GM06990 (cell line): ENCODE results near the gene NR1H4.
"Not testable (repeated sequence)": the region's sequence is repeated elsewhere in the genome, so short reads cannot be mapped to it uniquely, and the experiment has no call there.

Experiments
- DNase-seq: peaks from one replicate; pipeline ENCODE4 v3.0.0-alpha.2; 2011; ENCODE audit not compliant: insufficient read length; ENCODE audit errors: extremely low read depth
- H3K27me3 ChIP-seq: replicated peaks from 2 replicates; pipeline ENCODE4 v1.6.0; 2011; ENCODE audit warnings: low read length; ENCODE audit not compliant: control insufficient read depth, insufficient read depth
- H3K36me3 ChIP-seq: 2 replicates; pipeline ENCODE4 v1.5.1; 2011; ENCODE audit warnings: low read length; ENCODE audit not compliant: control insufficient read depth, insufficient read depth
- H3K4me3 ChIP-seq: replicated peaks from 2 replicates; pipeline ENCODE4 v1.5.1; 2011; ENCODE audit warnings: low read depth, mild to moderate bottlenecking, control low read depth, low read length
- CTCF ChIP-seq: IDR thresholded peaks from 2 replicates; pipeline ENCODE4 v1.5.1; 2011; ENCODE audit warnings: low read length, control low read depth, mild to moderate bottlenecking, inconsistent platforms; ENCODE audit not compliant: insufficient read depth, poor library complexity, severe bottlenecking

The NR1H4 gene

GRCh38 chr12:100584256-100584655 is 110.6 kb downstream of the NR1H4 start:
- no peak for TF ChIP-seq CTCF
- no peak overlapping the region for H3K4me3 ChIP-seq
- no peak for DNase-seq
- no peaks in the 10 kb centered on the region for H3K36me3 ChIP-seq
- H3K27me3 ChIP-seq = no peaks in the 10 kb centered on the region

DNA sequence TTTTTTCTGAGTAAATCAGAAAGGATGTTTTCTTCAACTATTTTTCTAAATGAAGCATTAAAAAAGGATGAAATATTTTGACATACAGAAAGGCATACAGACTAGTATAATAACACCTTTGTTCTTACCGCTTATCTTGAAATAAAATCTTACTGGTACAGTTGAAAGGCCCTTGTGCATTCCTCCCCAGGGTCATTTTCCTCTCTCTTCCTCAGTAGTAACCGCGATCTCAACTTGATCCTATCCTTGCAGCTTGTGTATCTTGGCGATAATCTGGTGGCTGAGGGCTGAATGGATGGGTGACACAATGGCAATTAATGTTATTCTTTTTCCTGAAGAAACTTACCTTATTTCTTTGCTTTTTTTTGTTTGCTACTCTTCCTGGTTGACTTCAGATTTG is 118.3 kb downstream of the NR1H4 start:
- DNase-seq = no peak
- no peak overlapping the region for H3K4me3 ChIP-seq

GRCh38 chr12:100593490-100593889 is 119.8 kb downstream of the NR1H4 start:
- Histone ChIP-seq H3K27me3 (no peaks in the 10 kb centered on the region), H3K36me3 (no peaks in the 10 kb centered on the region), H3K4me3 (no peak overlapping the region)
- no peak for TF ChIP-seq CTCF
- no peak for DNase-seq

More for the DNA sequence above, 118.3 kb downstream of the NR1H4 start:
- Histone ChIP-seq H3K27me3 (no peaks in the 10 kb centered on the region), H3K36me3 (no peaks in the 10 kb centered on the region)
- no peak for TF ChIP-seq CTCF

DNA sequence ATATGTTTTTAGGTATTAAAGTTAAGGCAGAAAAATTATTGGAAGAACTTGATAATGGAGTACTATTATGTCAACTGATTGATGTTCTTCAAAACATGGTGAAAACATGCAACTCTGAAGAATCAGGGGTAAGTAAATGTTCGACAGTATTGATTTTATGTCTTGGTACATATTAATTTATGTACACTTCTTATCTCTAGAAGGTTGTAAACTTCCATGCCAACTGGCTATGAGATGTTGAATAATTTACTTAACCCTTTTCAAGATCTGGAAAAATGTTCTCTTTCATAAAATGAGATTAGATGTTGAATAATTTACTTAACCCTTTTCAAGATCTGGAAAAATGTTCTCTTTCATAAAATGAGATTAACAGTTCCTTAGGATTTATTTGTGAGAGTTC is 128.0 kb downstream of the NR1H4 start:
- no peak for DNase-seq
- Histone ChIP-seq H3K27me3 (no peaks in the 10 kb centered on the region), H3K4me3 (no peak overlapping the region), H3K36me3 (no peaks in the 10 kb centered on the region)
- no peak for TF ChIP-seq CTCF

DNA sequence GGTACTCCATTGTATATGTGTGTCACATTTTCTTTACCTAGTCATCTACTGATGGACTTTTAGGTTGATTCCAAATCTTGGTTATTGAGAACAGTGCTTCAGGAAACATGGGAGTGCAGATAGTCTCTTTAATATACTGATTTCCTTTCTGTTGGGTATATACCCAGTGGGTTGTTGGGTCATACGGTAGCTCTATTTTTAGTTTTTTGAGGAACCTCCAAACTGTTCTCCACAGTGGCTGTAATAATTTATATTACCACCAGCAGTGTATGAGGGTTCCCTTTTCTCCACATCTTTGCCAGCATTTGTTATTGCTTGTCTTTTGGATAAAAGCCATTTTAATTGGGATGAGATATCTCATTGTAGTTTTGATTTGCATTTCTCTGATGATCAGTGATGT is 129.3 kb downstream of the NR1H4 start:
- not testable (repeated sequence) for H3K27me3 ChIP-seq, DNase-seq, H3K4me3 ChIP-seq, H3K36me3 ChIP-seq

DNA sequence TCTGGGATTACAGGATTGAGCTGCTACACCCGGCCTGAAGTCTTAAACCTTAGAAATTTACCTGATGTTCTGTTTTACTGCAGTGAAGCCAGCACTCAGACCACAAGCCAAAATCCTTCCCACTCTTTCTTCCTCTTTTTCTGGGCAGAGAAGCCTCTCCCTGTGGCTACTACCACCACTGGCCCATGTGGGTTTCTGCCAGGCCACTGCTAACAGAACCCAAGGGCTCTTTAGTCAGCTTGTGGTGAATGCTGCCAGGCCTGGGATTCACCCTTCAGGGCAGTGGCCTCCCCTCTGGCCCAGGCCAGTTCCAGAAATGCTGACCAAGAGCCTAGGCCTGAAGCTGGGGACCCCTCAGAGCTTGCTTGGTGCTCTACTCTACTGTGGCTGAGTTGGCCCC is 135.1 kb downstream of the NR1H4 start:
- TF ChIP-seq CTCF = no peak
- Histone ChIP-seq H3K4me3 (no peak overlapping the region), H3K36me3 (no peaks in the 10 kb centered on the region), H3K27me3 (no peaks in the 10 kb centered on the region)
- DNase-seq = no peak
